ENCODE results near the gene SERINC2. TPM values are rescaled to one million over a fixed set of nuclear protein-coding genes. Genes with fewer than 3 reads are reported as not detected.

Gene SERINC2
- total RNA-seq, 1 donor from 2014 or later = 21.4 TPM

- peak; percentile 46 for TF ChIP-seq CTCF (conservative IDR thresholded peaks at IDR 0.05)
- no peaks in the 10 kb centered on the region for H3K36me3 Mint-ChIP-seq (ENCODE audit: low read depth)
- H3K4me3 Mint-ChIP-seq = no peak overlapping the region
- H3K27ac Mint-ChIP-seq (ENCODE audit: unreplicated experiment) = no peak overlapping the region
- peaks cover 22% of the 10 kb centered on the region for H3K4me1 Mint-ChIP-seq
- H3K9me3 Mint-ChIP-seq = no peaks in the 10 kb centered on the region
- DNase-seq (ENCODE audit: low read depth, low spot score) = no peak
- no peaks in the 10 kb centered on the region for H3K27me3 Mint-ChIP-seq (ENCODE audit: low read depth)
Measured at GRCh38 chr1:31396633-31397351, 16.2 kb upstream of the SERINC2 start.

DNA sequence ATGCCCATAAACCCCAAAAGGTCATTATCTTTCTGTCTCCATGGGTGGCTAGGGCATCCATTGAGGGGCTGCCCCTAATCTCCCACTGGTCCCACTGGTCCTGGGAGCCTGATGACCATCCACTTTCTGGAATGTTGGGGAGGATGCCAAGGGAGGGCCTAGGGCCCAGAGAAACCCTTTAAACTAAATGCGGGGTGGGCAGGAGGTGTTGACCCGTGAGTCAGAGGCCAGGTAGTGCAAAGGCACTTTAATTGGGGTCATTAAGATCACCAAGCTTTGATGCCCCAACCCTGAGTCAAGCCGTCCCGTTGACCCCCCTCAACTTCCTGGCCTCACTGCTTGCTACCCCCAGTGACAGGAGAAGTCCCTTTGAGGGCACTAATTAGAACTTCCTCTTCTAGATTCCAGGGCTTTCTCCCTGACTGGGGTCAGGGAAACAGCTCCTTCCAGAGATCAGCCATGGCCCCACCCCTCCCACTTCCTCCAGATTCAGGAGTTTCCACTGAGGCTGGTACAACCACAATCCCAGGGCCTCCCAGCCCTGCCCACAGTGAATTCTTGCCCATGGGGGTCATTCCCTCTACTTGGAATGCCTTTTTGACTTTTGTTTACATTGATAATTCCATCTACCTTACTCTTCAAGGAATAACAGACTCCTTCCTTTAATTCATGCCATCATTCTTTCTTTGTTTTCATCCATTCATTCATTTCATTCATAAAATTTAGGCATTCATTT is 15.5 kb upstream of the SERINC2 start:
- no peak for DNase-seq (ENCODE audit: low read depth, low spot score)
- Mint-ChIP-seq H3K9me3 (no peaks in the 10 kb centered on the region), H3K4me3 (no peak overlapping the region), H3K27ac (ENCODE audit: unreplicated experiment) (no peak overlapping the region), H3K36me3 (ENCODE audit: low read depth) (no peaks in the 10 kb centered on the region), H3K27me3 (ENCODE audit: low read depth) (no peaks in the 10 kb centered on the region), H3K4me1 (peaks cover 22% of the 10 kb centered on the region)
- TF ChIP-seq CTCF (conservative IDR thresholded peaks at IDR 0.05) = no peak

GRCh38 chr1:31398246-31398645 is 14.8 kb upstream of the SERINC2 start:
- H3K27me3 Mint-ChIP-seq (ENCODE audit: low read depth) = no peaks in the 10 kb centered on the region

GRCh38 chr1:31399976-31400375 is 13.0 kb upstream of the SERINC2 start:
- Mint-ChIP-seq H3K36me3 (ENCODE audit: low read depth) (no peaks in the 10 kb centered on the region), H3K27ac (ENCODE audit: unreplicated experiment) (no peak overlapping the region), H3K4me1 (peaks cover 14% of the 10 kb centered on the region), H3K4me3 (no peak overlapping the region), H3K27me3 (ENCODE audit: low read depth) (no peaks in the 10 kb centered on the region), H3K9me3 (no peaks in the 10 kb centered on the region)
- no peak for TF ChIP-seq CTCF (conservative IDR thresholded peaks at IDR 0.05)
- no peak for DNase-seq (ENCODE audit: low read depth, low spot score)

More at GRCh38 chr1:31398246-31398645, 14.8 kb upstream of the SERINC2 start:
- H3K4me3 Mint-ChIP-seq = no peak overlapping the region
- no peak overlapping the region for H3K27ac Mint-ChIP-seq (ENCODE audit: unreplicated experiment)
- H3K36me3 Mint-ChIP-seq (ENCODE audit: low read depth) = no peaks in the 10 kb centered on the region
- no peaks in the 10 kb centered on the region for H3K9me3 Mint-ChIP-seq
- no peak for TF ChIP-seq CTCF (conservative IDR thresholded peaks at IDR 0.05)
- no peak for DNase-seq (ENCODE audit: low read depth, low spot score)
- H3K4me1 Mint-ChIP-seq = peaks cover 22% of the 10 kb centered on the region

GRCh38 chr1:31400393-31400792 is 12.6 kb upstream of the SERINC2 start:
- TF ChIP-seq CTCF (conservative IDR thresholded peaks at IDR 0.05) = no peak
- no peaks in the 10 kb centered on the region for H3K27me3 Mint-ChIP-seq (ENCODE audit: low read depth)
- DNase-seq (ENCODE audit: low read depth, low spot score) = no peak

More at GRCh38 chr1:31400393-31400792, 12.6 kb upstream of the SERINC2 start:
- Mint-ChIP-seq H3K9me3 (no peaks in the 10 kb centered on the region), H3K4me1 (peaks cover 13% of the 10 kb centered on the region), H3K27ac (ENCODE audit: unreplicated experiment) (no peak overlapping the region), H3K4me3 (no peak overlapping the region), H3K36me3 (ENCODE audit: low read depth) (no peaks in the 10 kb centered on the region)

Data from neural crest cell (in vitro differentiated cells).